Spinal cord (tissue), 10 donors: Measurements from ENCODE around the gene AADACL4. TPM values are rescaled to one million over a fixed set of nuclear protein-coding genes. Genes with fewer than 3 reads are reported as not detected.

Experiments used
- DNase-seq, 6 donors: peaks; one replicate each; pipeline versions ENCODE4 v3.0.0 to v3.0.0-alpha.2; 2013 to 2015; ENCODE audit warnings: low spot score in 6 of 6, low read depth in 4 of 6
- H3K27ac ChIP-seq: one replicate; pipeline ENCODE4 v1.5.1; 2013; ENCODE audit warnings: low read depth, low read length, control low read depth
- H3K27me3 ChIP-seq: one replicate; pipeline ENCODE4 v1.6.1; 2013; ENCODE audit warnings: low read length; ENCODE audit not compliant: control insufficient read depth, insufficient read depth
- H3K36me3 ChIP-seq: one replicate; pipeline ENCODE4 v1.6.1; 2013; ENCODE audit warnings: low read length; ENCODE audit not compliant: control insufficient read depth, insufficient read depth
- H3K4me1 ChIP-seq: one replicate; pipeline ENCODE4 v1.6.1; 2013; ENCODE audit warnings: low read length; ENCODE audit not compliant: control insufficient read depth, insufficient read depth
- H3K4me3 ChIP-seq: one replicate; pipeline ENCODE4 v1.5.1; 2013; ENCODE audit warnings: low read depth, low read length, control low read depth
- H3K9me3 ChIP-seq: one replicate; pipeline ENCODE4 v1.6.1; 2013; ENCODE audit warnings: low read length; ENCODE audit not compliant: control insufficient read depth, insufficient read depth
- WGBS: methylation state at CpG from one replicate; pipeline ENCODE4 v1.1.5; 2013; ENCODE audit warnings: missing lambda C conversion rate; ENCODE audit not compliant: insufficient coverage; 5-methylcytosine and 5-hydroxymethylcytosine counted together
- long read RNA-seq, 4 donors: transcript quantifications; one replicate each; lab custom pipeline, GENCODE V29; 2026
- polyA plus RNA-seq, 2 donors: library from polyadenylated mRNA; unstranded; fragments of 120-200 nt; gene quantifications; one replicate each; pipeline ENCODE4 v1.2.1, GENCODE V29; 2013; ENCODE audit not compliant: insufficient read length in 2 of 2
- total RNA-seq, 2 donors: library from RNA; depleted of rRNA in 1 of 2; stranded (reverse); fragments of 120-200 nt in 1 of 2; fragments of >200 nt in 1 of 2; gene quantifications; one replicate each; pipeline versions ENCODE4 v1.2.3 to v1.2.4, GENCODE V29; 2013 to 2014
- donor health status: healthy.

The AADACL4 gene
- under 1 TPM in 1 of 2 donors, not detected in 1; 0.11 TPM for total RNA-seq
- polyA plus RNA-seq = not detected
- long read RNA-seq, donor 1 = 0 reads
- long read RNA-seq, donor 2 = 0 reads
- long read RNA-seq, donor 3 = 0 reads
- long read RNA-seq, donor 4 = 0 reads

- no peak for DNase-seq
- no peaks in the 10 kb centered on the region for H3K9me3 ChIP-seq
- H3K36me3 ChIP-seq = no peaks in the 10 kb centered on the region
- H3K27me3 ChIP-seq = no peaks in the 10 kb centered on the region
- WGBS = 87% methylated on average over 6 of the region's 7 CpGs
- H3K4me1 ChIP-seq = no peaks in the 10 kb centered on the region
- H3K4me3 ChIP-seq = no peak within 1 kb of the TSS
- H3K27ac ChIP-seq = no peak within 1 kb of the TSS
Observed at GRCh38 chr1:12643785-12644184, at the start of gene AADACL4. Gene AADACL4 (plus strand): TSS chr1:12644085. CDS start chr1:12644547, 462 bp downstream.

GRCh38 chr1:12594490-12594889, 49.4 kb upstream of the AADACL4 start:
- Histone ChIP-seq H3K4me3 (no peak overlapping the region), H3K9me3 (no peaks in the 10 kb centered on the region), H3K36me3 (peaks cover 8% of the 10 kb centered on the region), H3K27me3 (no peaks in the 10 kb centered on the region), H3K27ac (peak overlapping the region; percentile 70), H3K4me1 (peaks cover 73% of the 10 kb centered on the region)
- no peak for DNase-seq
- WGBS = 84% methylated on average over 6 of the region's 6 CpGs

- no peaks in the 10 kb centered on the region for H3K9me3 ChIP-seq
- peak in 2 of 6 donors; percentile 60 to 70 for DNase-seq
- H3K27me3 ChIP-seq = no peaks in the 10 kb centered on the region
- WGBS = 16% methylated on average over 35 of the region's 47 CpGs
- H3K36me3 ChIP-seq = peaks cover 8% of the 10 kb centered on the region
- H3K27ac ChIP-seq = peak overlapping the region; percentile 85
- peak overlapping the region; percentile 20 for H3K4me3 ChIP-seq
- H3K4me1 ChIP-seq = peaks cover 79% of the 10 kb centered on the region
Observed at GRCh38 chr1:12594966-12595756, 48.7 kb upstream of the AADACL4 start.

DNA sequence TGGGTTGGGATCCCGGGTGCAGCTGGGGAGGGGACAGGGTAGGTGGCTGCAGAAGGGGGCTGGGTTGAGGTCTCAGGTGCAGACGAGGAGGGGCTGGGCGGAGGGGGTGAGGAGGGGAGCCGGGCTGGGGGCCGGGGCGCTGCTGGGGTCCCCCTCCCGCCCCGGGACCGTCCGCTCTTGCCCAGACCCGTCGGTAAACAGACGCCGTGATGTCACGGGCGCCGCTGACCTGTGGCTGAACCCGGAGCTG, 48.2 kb upstream of the AADACL4 start:
- peaks cover 8% of the 10 kb centered on the region for H3K36me3 ChIP-seq
- no peaks in the 10 kb centered on the region for H3K9me3 ChIP-seq
- peak overlapping the region; percentile 85 for H3K27ac ChIP-seq
- peak overlapping the region; percentile 20 for H3K4me3 ChIP-seq
- H3K4me1 ChIP-seq = peaks cover 84% of the 10 kb centered on the region
- no peak for DNase-seq
- WGBS = 2% methylated on average over 18 of the region's 18 CpGs
- no peaks in the 10 kb centered on the region for H3K27me3 ChIP-seq

DNA sequence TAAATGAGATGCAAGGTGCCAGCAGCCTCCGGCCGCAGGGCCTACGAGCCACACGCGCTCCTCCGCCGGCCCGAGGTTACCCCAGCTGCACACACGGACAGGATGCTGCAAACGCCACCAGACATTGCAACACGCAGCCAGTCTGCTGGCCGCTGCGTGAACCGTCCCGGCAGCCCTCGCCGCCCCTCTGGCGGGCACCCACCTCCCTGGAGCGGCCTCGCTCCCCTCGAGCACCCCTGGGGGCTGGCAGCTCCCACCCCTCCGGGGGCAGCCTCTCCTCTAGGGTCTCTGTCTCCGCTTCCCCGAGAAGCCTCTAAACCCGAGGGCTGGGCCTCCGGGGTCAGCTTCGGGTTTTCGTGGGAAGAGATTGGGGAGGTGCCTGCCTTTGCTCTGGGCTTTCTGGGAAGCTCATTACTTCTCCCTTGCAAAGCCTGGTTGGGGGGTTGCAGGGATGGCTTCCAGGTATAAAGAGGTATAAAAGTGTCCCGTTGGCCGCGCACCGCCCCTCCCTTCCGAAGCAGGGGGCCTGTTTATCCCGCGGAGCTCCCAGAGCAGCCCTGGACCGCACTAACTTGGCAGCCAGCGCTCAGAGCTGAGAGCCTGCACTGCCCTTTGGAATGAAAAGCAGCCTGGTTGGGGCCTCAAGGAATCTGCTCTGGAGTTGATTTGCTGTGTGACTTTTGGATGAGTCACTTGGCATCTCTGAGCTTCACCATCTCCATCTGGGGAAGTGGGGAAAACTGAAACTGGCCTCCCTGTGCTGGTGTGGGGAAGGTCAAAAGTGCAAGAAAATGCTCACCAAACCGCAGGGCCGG, 47.7 kb upstream of the AADACL4 start:
- H3K36me3 ChIP-seq = peaks cover 8% of the 10 kb centered on the region
- DNase-seq = peak in 2 of 6 donors; percentile 62 to 75
- peak overlapping the region; percentile 20 for H3K4me3 ChIP-seq
- H3K27ac ChIP-seq = peak overlapping the region; percentile 85
- H3K9me3 ChIP-seq = no peaks in the 10 kb centered on the region
- no peaks in the 10 kb centered on the region for H3K27me3 ChIP-seq
- H3K4me1 ChIP-seq = peaks cover 86% of the 10 kb centered on the region
- WGBS = 8% methylated on average over 33 of the region's 39 CpGs

DNA sequence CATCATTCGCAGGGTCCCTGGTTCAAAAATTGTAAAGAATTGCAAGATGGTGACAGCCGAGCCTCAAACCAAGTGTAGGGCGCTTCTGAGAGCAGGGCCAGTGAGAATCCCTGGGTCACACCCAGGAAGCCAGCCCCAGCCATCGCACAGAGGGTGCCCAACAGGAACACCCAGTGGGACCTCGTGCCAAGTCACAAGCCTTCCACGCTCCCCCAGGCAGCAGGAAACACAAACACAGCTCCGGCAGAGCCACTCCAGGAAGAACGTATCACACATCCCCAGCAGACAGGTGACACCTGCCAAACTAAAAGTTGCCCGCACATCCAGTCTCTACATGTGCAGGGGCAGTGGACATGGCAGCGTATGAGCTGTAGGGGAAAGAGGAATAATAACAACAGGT, 46.1 kb upstream of the AADACL4 start:
- Histone ChIP-seq H3K4me3 (no peak overlapping the region), H3K36me3 (no peaks in the 10 kb centered on the region), H3K27me3 (no peaks in the 10 kb centered on the region), H3K27ac (peak overlapping the region; percentile 42), H3K4me1 (peaks cover 91% of the 10 kb centered on the region), H3K9me3 (no peaks in the 10 kb centered on the region)
- no peak for DNase-seq
- 87% methylated on average over 6 of the region's 10 CpGs for WGBS

GRCh38 chr1:12598974-12599373, 44.9 kb upstream of the AADACL4 start:
- Histone ChIP-seq H3K27ac (peak overlapping the region; percentile 22), H3K27me3 (no peaks in the 10 kb centered on the region), H3K9me3 (no peaks in the 10 kb centered on the region), H3K4me3 (no peak overlapping the region), H3K36me3 (no peaks in the 10 kb centered on the region), H3K4me1 (peaks cover 89% of the 10 kb centered on the region)
- 36% methylated on average over 5 of the region's 6 CpGs for WGBS
- DNase-seq = peak in 1 of 6 donors; percentile 52

GRCh38 chr1:12599657-12600056, 44.2 kb upstream of the AADACL4 start:
- Histone ChIP-seq H3K36me3 (no peaks in the 10 kb centered on the region), H3K27me3 (no peaks in the 10 kb centered on the region), H3K27ac (no peak overlapping the region), H3K4me1 (peaks cover 85% of the 10 kb centered on the region), H3K9me3 (no peaks in the 10 kb centered on the region), H3K4me3 (no peak overlapping the region)
- DNase-seq = no peak
- whole genome bisulfite sequencing = 50% methylated on average over 5 of the region's 5 CpGs

- Histone ChIP-seq H3K4me3 (no peak overlapping the region), H3K27me3 (no peaks in the 10 kb centered on the region), H3K36me3 (no peaks in the 10 kb centered on the region), H3K27ac (no peak overlapping the region), H3K4me1 (peaks cover 81% of the 10 kb centered on the region), H3K9me3 (no peaks in the 10 kb centered on the region)
- DNase-seq = no peak
- WGBS = 58% methylated on average over 4 of the region's 7 CpGs
Observed at GRCh38 chr1:12600335-12600734, 43.5 kb upstream of the AADACL4 start.
